HAP-1 (cell line): ENCODE data around the gene ZNF761.

Experiments used
- DNase-seq, 2 experiments: peaks; one replicate each; pipeline ENCODE4 v3.0.0-alpha.2; 2016 to 2020; ENCODE audit warnings: low spot score in 2 of 2
- H3K27me3 ChIP-seq: fragments of 250-450 bp; sonication (Bioruptor Pico); 2 replicates; pipeline ENCODE4 v1.5.1; 2020; ENCODE audit warnings: low read depth, mild to moderate bottlenecking, moderate library complexity
- H3K36me3 ChIP-seq: fragments of 250-450 bp; sonication (Bioruptor Pico); replicated peaks from 2 replicates; pipeline ENCODE4 v1.5.1; 2020; ENCODE audit warnings: mild to moderate bottlenecking
- H3K4me1 ChIP-seq: fragments of 250-450 bp; sonication (Bioruptor Pico); 2 replicates; pipeline ENCODE4 v1.5.1; 2020; ENCODE audit warnings: mild to moderate bottlenecking
- H3K4me3 ChIP-seq: fragments of 250-450 bp; sonication (Bioruptor Pico); 2 replicates; pipeline ENCODE4 v1.5.1; 2020; ENCODE audit warnings: mild to moderate bottlenecking, moderate library complexity
- H3K9me3 ChIP-seq: fragments of 250-450 bp; sonication (Bioruptor Pico); 2 replicates; pipeline ENCODE4 v1.5.1; 2020; ENCODE audit warnings: mild to moderate bottlenecking, moderate library complexity
- in situ Hi-C: fragments of 300-500 bp; cut with MboI; formaldehyde crosslinking; loops from 3 replicates; pipeline ENCODE4 v1.14.3; 2020; ENCODE audit warnings: low sequenced_read_pairs, inconsistent platforms, mixed read lengths

ZNF761 gene

GRCh38 chr19:53504885-53505284, 73.1 kb downstream of the ZNF761 start:
- H3K27me3 ChIP-seq: no peaks in the 10 kb centered on the region
- H3K4me1 ChIP-seq: no peaks in the 10 kb centered on the region
- no peak overlapping the region for H3K4me3 ChIP-seq
- no peaks in the 10 kb centered on the region for H3K9me3 ChIP-seq
- DNase-seq: no peak
- in situ Hi-C loops: no loop called here
- H3K36me3 ChIP-seq: no peaks in the 10 kb centered on the region

GRCh38 chr19:53506728-53507127, 74.9 kb downstream of the ZNF761 start:
- H3K4me1 ChIP-seq: no peaks in the 10 kb centered on the region
- in situ Hi-C loops: no loop called here

More at GRCh38 chr19:53506728-53507127, 74.9 kb downstream of the ZNF761 start:
- H3K27me3 ChIP-seq: no peaks in the 10 kb centered on the region
- H3K36me3 ChIP-seq: no peaks in the 10 kb centered on the region
- no peaks in the 10 kb centered on the region for H3K9me3 ChIP-seq
- no peak overlapping the region for H3K4me3 ChIP-seq
- DNase-seq: no peak
